Prostate gland (tissue), 2 donors: ENCODE data around the gene ABHD16A.

Experiments
- POLR2A ChIP-seq: fragments of 450-650 bp; IDR thresholded peaks from one replicate; pipeline ENCODE4 v1.6.1; 2016; ENCODE audit warnings: antibody characterized with exemption, mild to moderate bottlenecking
- POLR2AphosphoS5 ChIP-seq: sonication (generic); formaldehyde crosslinking; IDR thresholded peaks from one replicate; pipeline ENCODE4 v1.6.1; 2017; ENCODE audit warnings: antibody characterized with exemption
- TF ChIP-seq, protein P1 (sequence below), 4 experiments: fragments of 200-600 bp in 2 of 4; fragments of 450-650 bp in 2 of 4; sonication (generic) in 2 of 4; IDR thresholded peaks; 1 replicate in 3 of 4; 2 replicates in 1 of 4; pipeline ENCODE4 v1.5.1; 2016 to 2019; ENCODE audit warnings: antibody characterized with exemption in 4 of 4, mild to moderate bottlenecking in 2 of 4, moderate library complexity in 2 of 4

DNA sequence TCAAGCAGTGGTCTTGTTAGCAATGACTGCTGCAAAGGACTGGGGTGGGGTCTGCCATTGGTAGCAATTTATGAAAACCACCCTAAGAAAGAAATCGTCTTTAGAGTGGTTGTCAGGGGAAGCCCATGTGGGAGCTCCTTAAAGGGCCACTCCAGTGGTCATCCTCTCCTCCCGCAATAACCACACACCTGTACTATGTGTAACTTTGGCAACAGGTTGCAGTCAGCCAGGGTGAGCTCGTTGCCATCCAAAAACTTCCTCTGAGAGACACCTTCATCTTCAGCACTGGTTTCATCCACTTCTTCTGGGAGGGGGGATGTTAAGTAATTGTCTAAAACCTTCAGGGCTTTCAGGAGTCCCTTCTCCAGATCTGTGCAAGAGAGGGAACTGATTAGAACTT lies 28.9 kb upstream of the ABHD16A start:
- TF ChIP-seq, protein P1, sequence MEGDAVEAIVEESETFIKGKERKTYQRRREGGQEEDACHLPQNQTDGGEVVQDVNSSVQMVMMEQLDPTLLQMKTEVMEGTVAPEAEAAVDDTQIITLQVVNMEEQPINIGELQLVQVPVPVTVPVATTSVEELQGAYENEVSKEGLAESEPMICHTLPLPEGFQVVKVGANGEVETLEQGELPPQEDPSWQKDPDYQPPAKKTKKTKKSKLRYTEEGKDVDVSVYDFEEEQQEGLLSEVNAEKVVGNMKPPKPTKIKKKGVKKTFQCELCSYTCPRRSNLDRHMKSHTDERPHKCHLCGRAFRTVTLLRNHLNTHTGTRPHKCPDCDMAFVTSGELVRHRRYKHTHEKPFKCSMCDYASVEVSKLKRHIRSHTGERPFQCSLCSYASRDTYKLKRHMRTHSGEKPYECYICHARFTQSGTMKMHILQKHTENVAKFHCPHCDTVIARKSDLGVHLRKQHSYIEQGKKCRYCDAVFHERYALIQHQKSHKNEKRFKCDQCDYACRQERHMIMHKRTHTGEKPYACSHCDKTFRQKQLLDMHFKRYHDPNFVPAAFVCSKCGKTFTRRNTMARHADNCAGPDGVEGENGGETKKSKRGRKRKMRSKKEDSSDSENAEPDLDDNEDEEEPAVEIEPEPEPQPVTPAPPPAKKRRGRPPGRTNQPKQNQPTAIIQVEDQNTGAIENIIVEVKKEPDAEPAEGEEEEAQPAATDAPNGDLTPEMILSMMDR (IDR thresholded peaks at IDR 0.05), result no peak
- TF ChIP-seq POLR2AphosphoS5 (no peak), POLR2A (no peak)
